GM06990 (cell line): ENCODE data around the gene BRF1.
A peak's percentile ranks its signal among the peaks of the same experiment; 100 is the strongest.

ENCODE experiments used
- DNase-seq: peaks from one replicate; pipeline ENCODE4 v3.0.0-alpha.2; 2011; ENCODE audit not compliant: insufficient read length; ENCODE audit errors: extremely low read depth
- H3K27me3 ChIP-seq: replicated peaks from 2 replicates; pipeline ENCODE4 v1.6.0; 2011; ENCODE audit warnings: low read length; ENCODE audit not compliant: control insufficient read depth, insufficient read depth
- H3K36me3 ChIP-seq: 2 replicates; pipeline ENCODE4 v1.5.1; 2011; ENCODE audit warnings: low read length; ENCODE audit not compliant: control insufficient read depth, insufficient read depth
- H3K4me3 ChIP-seq: replicated peaks from 2 replicates; pipeline ENCODE4 v1.5.1; 2011; ENCODE audit warnings: low read depth, mild to moderate bottlenecking, control low read depth, low read length
- CTCF ChIP-seq: IDR thresholded peaks from 2 replicates; pipeline ENCODE4 v1.5.1; 2011; ENCODE audit warnings: low read length, control low read depth, mild to moderate bottlenecking, inconsistent platforms; ENCODE audit not compliant: insufficient read depth, poor library complexity, severe bottlenecking

BRF1 gene

DNA sequence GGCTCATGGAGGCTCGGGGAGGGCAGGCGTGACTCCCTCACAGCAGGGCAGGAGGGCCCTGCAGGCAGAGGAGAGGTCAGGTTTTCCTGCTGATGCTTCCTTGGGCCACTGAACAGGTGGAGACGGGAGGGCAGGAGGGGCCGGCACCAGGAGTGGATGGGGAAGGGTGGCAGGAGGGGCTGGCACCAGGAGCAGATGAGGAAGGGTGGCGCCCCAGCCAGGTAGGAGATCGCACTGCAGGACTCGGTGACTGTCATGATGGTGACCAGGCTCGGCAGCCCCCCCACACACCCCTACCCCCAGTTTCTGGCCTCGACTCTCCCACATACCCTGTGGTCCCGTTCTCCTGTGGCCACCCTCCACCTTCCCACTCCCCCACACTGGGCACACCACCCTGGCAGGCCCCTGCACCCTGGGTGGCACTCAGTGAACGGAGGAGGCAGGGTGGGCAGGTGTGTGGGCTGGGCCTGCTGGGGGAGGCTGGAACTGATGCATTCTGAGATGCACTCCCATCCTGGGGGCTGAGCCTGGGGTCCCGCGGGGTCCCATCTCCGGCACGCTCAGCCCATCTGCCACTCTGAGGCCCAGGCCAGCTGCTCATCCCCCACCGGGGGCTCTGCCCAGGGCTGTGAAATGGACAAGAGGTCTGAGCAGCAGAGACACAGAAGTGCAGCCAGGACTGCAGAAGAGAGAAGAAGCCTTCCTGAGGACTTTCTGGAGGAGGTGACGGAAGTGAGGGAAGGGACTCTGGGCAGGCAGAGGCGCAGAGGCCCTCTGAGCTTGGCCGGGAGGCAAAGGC, 122.5 kb downstream of the BRF1 start:
- Histone ChIP-seq H3K27me3 (peaks cover 2% of the 10 kb centered on the region; the same call in 1 of the 2 replicates), H3K4me3 (no peak overlapping the region), H3K36me3 (no peaks in the 10 kb centered on the region)
- no peak for DNase-seq
- TF ChIP-seq CTCF, result no peak

- no peak for DNase-seq
- no peak for TF ChIP-seq CTCF
- H3K36me3 ChIP-seq, result no peaks in the 10 kb centered on the region
- no peak overlapping the region for H3K4me3 ChIP-seq
- peaks cover 2% of the 10 kb centered on the region; the same call in 1 of the 2 replicates for H3K27me3 ChIP-seq
These were observed 123.7 kb downstream of the BRF1 start for GRCh38 chr14:105177082-105177481.

- no peak overlapping the region for H3K4me3 ChIP-seq
- TF ChIP-seq CTCF, result no peak
- H3K36me3 ChIP-seq, result no peaks in the 10 kb centered on the region
- peaks cover 2% of the 10 kb centered on the region; the same call in 1 of the 2 replicates for H3K27me3 ChIP-seq
- DNase-seq, result no peak
These were observed 124.3 kb downstream of the BRF1 start for GRCh38 chr14:105176513-105176912.

DNA sequence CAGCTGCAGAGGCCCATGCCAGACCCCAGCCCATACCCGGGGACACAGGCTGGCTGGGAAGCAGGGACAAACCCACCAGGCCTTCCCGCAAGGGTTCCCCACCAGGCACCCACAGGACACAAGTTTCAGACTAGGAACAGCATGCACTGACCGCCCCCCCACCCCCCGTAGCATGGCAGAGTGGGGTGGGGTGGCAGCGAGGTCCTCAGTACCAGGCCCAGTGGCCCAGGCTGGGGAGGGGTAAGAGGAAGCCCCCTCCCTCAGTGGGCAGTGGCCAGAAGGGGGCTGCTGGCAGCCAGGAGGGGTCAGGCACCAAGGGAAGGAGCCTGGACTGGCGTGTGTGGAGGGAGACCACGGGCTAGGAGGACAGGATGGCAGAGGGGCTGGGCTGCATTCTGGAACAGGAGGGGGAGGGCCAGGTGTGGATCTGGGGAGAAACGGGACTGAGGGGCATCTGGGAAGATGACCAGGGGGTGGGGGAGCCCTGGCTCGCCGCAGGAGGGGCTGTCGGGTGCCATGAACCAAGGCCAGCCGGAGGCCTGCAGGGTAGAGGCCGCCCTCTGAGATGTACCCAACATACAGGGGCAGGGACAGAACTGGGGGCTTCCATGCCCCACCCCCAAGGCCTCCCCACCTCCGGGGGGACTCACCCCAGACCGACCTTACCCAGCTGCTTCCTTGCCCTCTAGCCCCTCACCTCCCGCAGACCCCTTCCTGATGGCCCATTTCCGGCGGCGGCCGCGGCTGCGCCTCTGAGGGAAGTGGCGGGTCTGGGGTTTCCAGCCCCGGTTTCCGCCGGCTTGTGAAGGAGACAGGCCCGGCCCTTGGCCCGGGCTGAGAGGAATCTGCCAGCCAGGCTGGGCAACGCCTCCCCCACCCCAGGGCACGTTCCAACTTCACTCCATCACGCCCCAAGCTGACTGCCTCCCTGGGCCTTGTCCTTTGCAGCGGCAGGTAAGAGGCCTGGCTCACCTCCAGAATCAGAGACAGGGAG, 126.6 kb downstream of the BRF1 start:
- no peak overlapping the region for H3K4me3 ChIP-seq
- peak; percentile 52 for DNase-seq
- no peaks in the 10 kb centered on the region for H3K36me3 ChIP-seq
- H3K27me3 ChIP-seq, result peaks cover 2% of the 10 kb centered on the region
- TF ChIP-seq CTCF, result no peak

DNA sequence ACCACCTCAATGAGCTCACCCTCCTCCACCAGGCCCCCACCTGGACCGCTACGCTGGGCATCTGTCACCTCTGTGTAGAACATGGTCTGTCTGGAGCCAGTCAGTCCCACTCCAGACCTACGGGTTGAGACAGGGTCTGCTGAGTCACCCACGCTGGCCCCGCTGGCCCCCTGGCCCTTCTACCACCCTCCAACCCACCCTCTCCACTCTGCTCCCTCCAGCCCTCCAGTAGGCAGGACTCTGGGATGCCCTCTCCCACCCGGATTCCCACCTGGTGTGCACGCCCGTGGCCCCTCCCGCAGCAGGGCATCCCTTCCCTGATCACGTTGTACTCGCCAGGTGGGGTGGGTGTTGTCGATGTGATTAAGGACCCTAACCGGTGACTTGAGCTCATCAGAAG, 127.7 kb downstream of the BRF1 start:
- Histone ChIP-seq H3K27me3 (peaks cover 2% of the 10 kb centered on the region), H3K4me3 (no peak overlapping the region), H3K36me3 (no peaks in the 10 kb centered on the region)
- DNase-seq, result no peak
- TF ChIP-seq CTCF, result no peak
